Measurements from ENCODE around the gene SLC12A7. TPM values are rescaled to one million over a fixed set of nuclear protein-coding genes. Genes with fewer than 3 reads are reported as not detected.

Gene SLC12A7
- total RNA-seq, 1 experiment from 2014 or later, result 6.3 TPM

GRCh38 chr5:1116109-1116740 is 4.4 kb upstream of the SLC12A7 start:
- H3K27me3 Mint-ChIP-seq (ENCODE audit: insufficient read depth, unreplicated experiment), result peaks cover 14% of the 10 kb centered on the region
- intact Hi-C loops (cut with micrococcal nuclease), result no loop called here
- H3K36me3 Mint-ChIP-seq (ENCODE audit: insufficient read depth, unreplicated experiment), result no peaks in the 10 kb centered on the region
- no TSS peak for BruUV-seq (replicated peaks)
- H3K9me3 Mint-ChIP-seq (ENCODE audit: unreplicated experiment), result no peaks in the 10 kb centered on the region
- H3K4me1 Mint-ChIP-seq (ENCODE audit: insufficient read depth, unreplicated experiment), result peaks cover 20% of the 10 kb centered on the region
- H3K27ac Mint-ChIP-seq (ENCODE audit: low read depth, unreplicated experiment), result no peak overlapping the region
- no peak overlapping the region for H3K4me3 Mint-ChIP-seq (ENCODE audit: unreplicated experiment)
- ChIA-PET CTCF (interaction anchor here (1.4 to 1.7 kb wide), 2 partner anchors 46 to 53 kb away, joined by 3 read pairs; no protein-coding TSS in a partner anchor), POLR2A (no interaction called here)
- TF ChIP-seq CTCF (IDR thresholded peaks at IDR 0.05; ENCODE audit: unreplicated experiment), result no peak
- DNase-seq (ENCODE audit: unreplicated experiment), result no peak

GRCh38 chr5:1115123-1115815 is 3.4 kb upstream of the SLC12A7 start:
- CTCF ChIA-PET, result interaction anchor here (1.7 kb wide), 1 partner anchor 26 kb away, joined by 3 read pairs; no protein-coding TSS in a partner anchor
- Mint-ChIP-seq H3K27ac (ENCODE audit: low read depth, unreplicated experiment) (no peak overlapping the region), H3K27me3 (ENCODE audit: insufficient read depth, unreplicated experiment) (peaks cover 4% of the 10 kb centered on the region), H3K4me1 (ENCODE audit: insufficient read depth, unreplicated experiment) (peaks cover 20% of the 10 kb centered on the region), H3K4me3 (ENCODE audit: unreplicated experiment) (no peak overlapping the region), H3K36me3 (ENCODE audit: insufficient read depth, unreplicated experiment) (no peaks in the 10 kb centered on the region), H3K9me3 (ENCODE audit: unreplicated experiment) (no peaks in the 10 kb centered on the region)
- no TSS peak for BruUV-seq (replicated peaks)
- TF ChIP-seq CTCF (IDR thresholded peaks at IDR 0.05; ENCODE audit: unreplicated experiment), result no peak
- DNase-seq (ENCODE audit: unreplicated experiment), result no peak
- POLR2A ChIA-PET, result no interaction called here
- intact Hi-C loops (cut with micrococcal nuclease), result no loop called here

GRCh38 chr5:1113805-1114586 is 2.1 kb upstream of the SLC12A7 start:
- intact Hi-C loops (cut with micrococcal nuclease), result no loop called here
- TF ChIP-seq CTCF (IDR thresholded peaks at IDR 0.05; ENCODE audit: unreplicated experiment), result no peak
- H3K9me3 Mint-ChIP-seq (ENCODE audit: unreplicated experiment), result no peaks in the 10 kb centered on the region
- no peaks in the 10 kb centered on the region for H3K27me3 Mint-ChIP-seq (ENCODE audit: insufficient read depth, unreplicated experiment)
- BruUV-seq (replicated peaks), result no TSS peak
- H3K4me3 Mint-ChIP-seq (ENCODE audit: unreplicated experiment), result no peak overlapping the region
- peaks cover 20% of the 10 kb centered on the region for H3K4me1 Mint-ChIP-seq (ENCODE audit: insufficient read depth, unreplicated experiment)
- DNase-seq (ENCODE audit: unreplicated experiment), result no peak
- no peak overlapping the region for H3K27ac Mint-ChIP-seq (ENCODE audit: low read depth, unreplicated experiment)
- ChIA-PET CTCF (interaction anchor here (1.0 to 1.7 kb wide), 2 partner anchors 26 to 27 kb away, joined by 3 read pairs; no protein-coding TSS in a partner anchor), POLR2A (interaction anchor here (0.6 kb wide), 1 partner anchor 311 kb away, joined by 3 read pairs; no protein-coding TSS in a partner anchor)
- no peaks in the 10 kb centered on the region for H3K36me3 Mint-ChIP-seq (ENCODE audit: insufficient read depth, unreplicated experiment)

DNA sequence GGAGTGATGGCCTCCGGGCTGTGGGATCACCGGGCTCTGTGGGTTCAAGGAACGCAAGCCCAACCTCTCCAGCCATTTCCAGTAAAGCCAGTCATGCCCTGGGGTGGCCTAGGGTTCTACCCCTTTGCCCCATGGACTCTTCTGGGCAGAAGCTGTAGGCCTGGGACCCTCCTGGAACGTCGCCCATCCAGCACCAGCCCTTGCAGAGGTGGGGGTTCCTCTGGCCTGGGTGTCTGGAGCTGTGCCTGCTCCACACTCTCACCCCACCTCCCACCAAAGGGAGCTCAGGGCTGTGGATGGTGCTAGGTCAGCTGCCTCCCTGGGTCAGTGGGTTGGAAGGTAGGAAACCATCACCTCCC is 1.4 kb upstream of the SLC12A7 start:
- CTCF ChIA-PET, result interaction anchor here (0.6 kb wide), 2 partner anchors 16 to 855 kb away, joined by 3 read pairs; no protein-coding TSS in a partner anchor
- Mint-ChIP-seq H3K27ac (ENCODE audit: low read depth, unreplicated experiment) (no peak overlapping the region), H3K27me3 (ENCODE audit: insufficient read depth, unreplicated experiment) (no peaks in the 10 kb centered on the region), H3K4me3 (ENCODE audit: unreplicated experiment) (no peak overlapping the region), H3K9me3 (ENCODE audit: unreplicated experiment) (no peaks in the 10 kb centered on the region), H3K36me3 (ENCODE audit: insufficient read depth, unreplicated experiment) (no peaks in the 10 kb centered on the region), H3K4me1 (ENCODE audit: insufficient read depth, unreplicated experiment) (peaks cover 17% of the 10 kb centered on the region)
- no peak for TF ChIP-seq CTCF (IDR thresholded peaks at IDR 0.05; ENCODE audit: unreplicated experiment)
- intact Hi-C loops (cut with micrococcal nuclease), result no loop called here
- POLR2A ChIA-PET, result interaction anchor here (0.6 kb wide), 1 partner anchor 28 kb away, joined by 3 read pairs; no protein-coding TSS in a partner anchor
- no peak for DNase-seq (ENCODE audit: unreplicated experiment)
- no TSS peak for BruUV-seq (replicated peaks)

All from MCF 10A (cell line).